ENCODE results near the gene TRAF1.

The TRAF1 gene

GRCh38 chr9:120904061-120904977 lies 22.3 kb downstream of the TRAF1 start:
- DNase-seq, result no peak

GRCh38 chr9:120902569-120903535 lies 23.7 kb downstream of the TRAF1 start:
- no peak for DNase-seq

- no peak for DNase-seq
Observed at GRCh38 chr9:120901755-120902568, 24.6 kb downstream of the TRAF1 start.

- no peak for DNase-seq
Observed at GRCh38 chr9:120900824-120901223, 25.8 kb downstream of the TRAF1 start.

GRCh38 chr9:120899490-120900068 lies 27.0 kb downstream of the TRAF1 start:
- DNase-seq, result no peak

- no peak for DNase-seq
Observed at GRCh38 chr9:120898396-120898795, 28.2 kb downstream of the TRAF1 start.

- DNase-seq, result no peak
Observed at GRCh38 chr9:120895951-120896350, 30.6 kb downstream of the TRAF1 start.

GRCh38 chr9:120894321-120895148 lies 32.1 kb downstream of the TRAF1 start:
- no peak for DNase-seq

- no peak for DNase-seq
Observed at GRCh38 chr9:120893611-120894307, 32.8 kb downstream of the TRAF1 start.

GRCh38 chr9:120892748-120893610 lies 33.6 kb downstream of the TRAF1 start:
- DNase-seq, result peak; percentile 51

- DNase-seq, result no peak
Observed at GRCh38 chr9:120891884-120892747, 34.5 kb downstream of the TRAF1 start.

- DNase-seq, result no peak
Observed at GRCh38 chr9:120891245-120891883, 35.2 kb downstream of the TRAF1 start.

GRCh38 chr9:120890320-120891244 lies 36.0 kb downstream of the TRAF1 start:
- no peak for DNase-seq

GRCh38 chr9:120889606-120890271 lies 36.9 kb downstream of the TRAF1 start:
- no peak for DNase-seq

GRCh38 chr9:120888626-120889025 lies 38.0 kb downstream of the TRAF1 start:
- DNase-seq, result no peak

- no peak for DNase-seq
Observed at GRCh38 chr9:120886490-120886967, 40.1 kb downstream of the TRAF1 start.
